ENCODE results near the gene SLC17A2.
A peak's percentile ranks its signal among the peaks of the same experiment; 100 is the strongest.

SLC17A2 gene

GRCh38 chr6:25930532-25931410 is at the start of gene SLC17A2:
TSS of gene SLC17A2 (minus strand) at chr6:25930691. CDS start at chr6:25925796, 4,895 bp downstream.
- DNase-seq: no peak

- DNase-seq: no peak
These were observed 45.6 kb upstream of the SLC17A2 start for GRCh38 chr6:25975923-25976560.

GRCh38 chr6:25973923-25974555 is 43.5 kb upstream of the SLC17A2 start:
- no peak for DNase-seq

- DNase-seq: no peak
These were observed 42.4 kb upstream of the SLC17A2 start for GRCh38 chr6:25972902-25973301.

GRCh38 chr6:25972128-25972527 is 41.6 kb upstream of the SLC17A2 start:
- no peak for DNase-seq

- peak; percentile 17 for DNase-seq
These were observed 40.8 kb upstream of the SLC17A2 start for GRCh38 chr6:25971187-25971821.

GRCh38 chr6:25968769-25969168 is 38.3 kb upstream of the SLC17A2 start:
- no peak for DNase-seq

- DNase-seq: no peak
These were observed 36.2 kb upstream of the SLC17A2 start for GRCh38 chr6:25966711-25967110.

GRCh38 chr6:25965058-25965457 is 34.6 kb upstream of the SLC17A2 start:
- DNase-seq: no peak

GRCh38 chr6:25963426-25964123 is 33.1 kb upstream of the SLC17A2 start:
- no peak for DNase-seq

GRCh38 chr6:25962149-25963127 is 31.9 kb upstream of the SLC17A2 start, which contains the start of gene TRIM38:
TSS of gene TRIM38 (plus strand) at chr6:25962802. CDS start at chr6:25966523, 3,721 bp downstream.
- peak; percentile 77 for DNase-seq

GRCh38 chr6:25961619-25962148 is 31.2 kb upstream of the SLC17A2 start:
- no peak for DNase-seq

- DNase-seq: no peak
These were observed 30.2 kb upstream of the SLC17A2 start for GRCh38 chr6:25960734-25961133.

- DNase-seq: no peak
These were observed 29.5 kb upstream of the SLC17A2 start for GRCh38 chr6:25959890-25960536.

GRCh38 chr6:25958700-25959162 is 28.2 kb upstream of the SLC17A2 start:
- no peak for DNase-seq

- DNase-seq: no peak
These were observed 25.7 kb upstream of the SLC17A2 start for GRCh38 chr6:25956226-25956625.

GRCh38 chr6:25954756-25955155 is 24.3 kb upstream of the SLC17A2 start:
- no peak for DNase-seq

- DNase-seq: no peak
These were observed 23.2 kb upstream of the SLC17A2 start for GRCh38 chr6:25953733-25954132.

GRCh38 chr6:25952535-25952934 is 22.0 kb upstream of the SLC17A2 start:
- DNase-seq: no peak
